Heart left ventricle (tissue), 13 donors: ENCODE data around the gene MRPL30.

Experiments
- CTCF ChIP-seq, 12 donors: fragments of 200-600 bp; sonication (generic) in 4 of 12; IDR thresholded peaks; one replicate each; pipeline versions ENCODE4 v1.5.0 to v1.8.0; 2018 to 2022; ENCODE audit warnings: antibody characterized with exemption in 12 of 12, mild to moderate bottlenecking in 5 of 12
- POLR2A ChIP-seq, 2 donors: fragments of 450-650 bp; IDR thresholded peaks; one replicate each; pipeline ENCODE4 v1.6.1; 2017; ENCODE audit warnings: antibody characterized with exemption in 2 of 2, mild to moderate bottlenecking in 2 of 2, moderate library complexity in 2 of 2
- donor health status: ischemic (EF 13 %, LVEDD 7.1; RV severe dilation, severe dysfunction).
- donor health status: DM: no; HTN: yes; CAD: no.
- donor health status: DM: no; HTN: no; CAD: no.
- donor health status: ischemic (EF 25% LVEDD 6.9; RV normal size, moderate dysfunction).
- donor health status: ischemic (EF 25% LVEDD 5.7; RV mildly dilated, moderate dysfunction).
- donor health status: ischemic (EF 35%, LVEDD 5.7; RV mildly dilated, moderate dysfunction).
- donor health status: nonischemic (EF 11% LVEDD 7.7; RV severe dilation, severe dysfunction).
- donor health status: DM: yes; HTN: yes; CAD: no.
- donor health status: PGD.
- donor health status: ischemic (EF 29% LVEDD 5.4; RV normal size, mild dysfunction).
- donor health status: nonischemic (EF 23%, LVEDD 6.1; RV moderate dilation, normal function).

- no peak for TF ChIP-seq CTCF (IDR thresholded peaks at IDR 0.05)
- TF ChIP-seq POLR2A (IDR thresholded peaks at IDR 0.05): no peak
Measured at GRCh38 chr2:99159594-99159993, 21.4 kb upstream of the MRPL30 start.
